ENCODE data around the gene VSIG10L.

VSIG10L gene

GRCh38 chr19:51317376-51317775 lies 24.6 kb downstream of the VSIG10L start:
- no peak for DNase-seq (ENCODE audit: low read depth)

DNA sequence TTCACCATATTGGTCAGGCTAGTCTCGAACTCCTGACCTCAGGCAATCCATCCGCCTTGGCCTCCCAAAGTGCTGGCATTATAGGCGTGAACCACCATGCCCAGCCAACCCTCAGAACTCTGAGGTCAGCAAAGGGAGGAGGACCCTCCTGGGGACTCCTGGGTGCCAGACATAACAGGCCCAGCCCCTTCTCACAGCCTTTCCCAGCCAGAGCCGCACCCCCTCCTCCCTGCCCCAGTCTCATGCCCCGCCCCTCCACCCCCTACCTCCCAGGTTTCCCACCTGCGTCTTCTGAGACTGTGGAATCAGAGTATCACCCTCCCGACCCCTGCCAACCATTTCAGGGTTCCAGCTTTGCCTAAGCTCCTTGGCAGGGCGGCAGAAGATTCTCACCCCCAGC lies 25.3 kb downstream of the VSIG10L start:
- DNase-seq (ENCODE audit: low read depth), result no peak

GRCh38 chr19:51311351-51312257 lies 30.3 kb downstream of the VSIG10L start, which contains the start of gene IGLON5:
Gene IGLON5 (plus strand): TSS chr19:51311644. CDS start chr19:51311848, 204 bp downstream.
- DNase-seq (ENCODE audit: low read depth), result no peak

GRCh38 chr19:51305479-51305878 lies 36.5 kb downstream of the VSIG10L start:
- DNase-seq (ENCODE audit: low read depth), result no peak

GRCh38 chr19:51301266-51301665 lies 40.7 kb downstream of the VSIG10L start:
- DNase-seq (ENCODE audit: low read depth), result no peak

GRCh38 chr19:51297406-51297805 lies 44.5 kb downstream of the VSIG10L start:
- no peak for DNase-seq (ENCODE audit: low read depth)

DNA sequence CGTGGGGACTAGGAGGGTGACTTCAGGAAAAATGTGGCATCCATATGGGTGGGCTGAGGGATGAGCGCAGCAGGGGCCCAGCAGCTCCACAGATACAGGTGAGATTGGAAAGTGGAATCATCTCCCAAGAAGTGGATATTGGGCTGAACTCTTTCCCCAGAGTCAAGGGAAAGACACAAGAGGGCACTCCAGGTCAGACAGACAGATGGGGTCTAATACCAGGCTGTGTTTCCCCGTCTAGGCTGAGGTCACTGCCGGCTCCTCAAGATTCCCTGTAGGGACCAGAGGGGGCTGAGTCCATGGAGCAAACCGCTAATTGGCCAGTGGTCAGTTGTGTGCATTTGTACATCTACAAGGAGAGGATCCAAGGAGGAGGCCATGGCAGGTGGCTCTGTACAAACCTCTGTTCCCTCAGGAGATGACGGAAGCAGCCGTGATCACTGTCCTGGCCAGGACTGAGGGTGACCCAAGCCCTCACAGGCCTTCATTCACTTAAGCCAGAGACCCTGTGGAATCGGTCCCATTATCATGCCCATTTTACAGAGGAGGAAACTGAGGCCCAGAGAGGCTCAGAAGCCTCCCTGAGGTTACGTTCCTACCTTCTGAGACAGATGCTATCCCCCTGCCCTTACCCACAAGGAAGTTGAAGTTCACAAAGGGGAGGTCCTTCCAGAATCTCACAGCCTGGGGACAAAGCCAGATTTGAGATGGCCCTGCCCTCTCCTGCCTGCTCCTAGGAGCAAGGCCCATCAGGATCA lies 45.4 kb downstream of the VSIG10L start:
- no peak for DNase-seq (ENCODE audit: low read depth)

GRCh38 chr19:51295382-51296126 lies 46.4 kb downstream of the VSIG10L start:
- DNase-seq (ENCODE audit: low read depth), result no peak

DNA sequence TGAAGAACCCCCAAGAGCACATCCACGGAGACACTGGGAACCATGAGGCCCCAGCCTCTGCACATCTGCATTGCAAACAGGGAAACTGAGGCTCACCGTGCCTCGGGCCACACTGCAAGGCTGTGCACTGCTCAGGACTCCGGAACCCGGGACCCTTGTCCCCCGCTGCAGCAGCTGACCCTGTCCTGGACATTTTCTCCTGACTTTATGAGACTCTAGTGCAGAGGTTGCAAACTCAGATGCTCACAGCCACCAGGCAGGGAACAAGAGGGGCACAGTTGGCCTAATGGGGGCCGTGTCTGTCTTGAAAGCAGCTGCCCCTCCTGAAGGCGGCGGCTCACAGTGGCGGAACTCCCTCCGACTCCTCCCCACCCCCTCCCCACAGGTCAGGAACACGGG lies 47.0 kb downstream of the VSIG10L start:
- no peak for DNase-seq (ENCODE audit: low read depth)

- no peak for DNase-seq (ENCODE audit: low read depth)
These were observed 47.5 kb downstream of the VSIG10L start for GRCh38 chr19:51294211-51294976.

DNA sequence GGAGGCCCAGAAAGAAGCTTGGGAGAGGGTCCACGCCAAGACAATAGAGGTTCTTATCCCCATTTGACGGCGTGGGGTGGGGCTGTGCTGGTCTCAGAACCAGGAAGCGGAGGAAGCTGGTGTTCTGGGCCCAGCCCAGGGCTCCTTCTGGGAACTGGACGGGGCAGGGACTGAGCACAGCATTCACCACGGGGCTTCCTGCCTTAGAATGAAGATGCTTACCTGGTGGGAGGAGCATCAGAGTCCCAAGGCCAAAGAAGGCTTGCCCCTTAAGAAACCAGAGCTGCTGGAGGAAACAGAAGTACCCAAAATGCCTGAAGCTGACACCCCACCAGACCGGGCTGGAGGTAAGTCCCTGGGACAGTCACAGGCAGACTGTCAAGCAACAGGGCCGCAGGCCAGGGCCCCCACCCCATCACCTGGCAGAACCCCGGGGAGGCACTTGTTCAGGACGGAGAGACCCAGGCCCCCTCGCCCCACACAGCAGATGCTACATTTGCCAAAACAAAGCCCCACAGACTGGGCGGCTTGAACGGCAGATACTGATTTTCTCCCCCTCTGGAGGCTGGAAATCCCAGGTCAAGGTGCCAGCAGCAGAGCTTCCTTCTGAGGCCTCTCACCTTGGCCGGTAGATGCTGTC lies 48.2 kb downstream of the VSIG10L start:
- no peak for DNase-seq (ENCODE audit: low read depth)

- no peak for DNase-seq (ENCODE audit: low read depth)
These were observed 49.0 kb downstream of the VSIG10L start for GRCh38 chr19:51292971-51293370.

- DNase-seq (ENCODE audit: low read depth), result no peak
These were observed 52.3 kb downstream of the VSIG10L start for GRCh38 chr19:51289635-51290034.

DNA sequence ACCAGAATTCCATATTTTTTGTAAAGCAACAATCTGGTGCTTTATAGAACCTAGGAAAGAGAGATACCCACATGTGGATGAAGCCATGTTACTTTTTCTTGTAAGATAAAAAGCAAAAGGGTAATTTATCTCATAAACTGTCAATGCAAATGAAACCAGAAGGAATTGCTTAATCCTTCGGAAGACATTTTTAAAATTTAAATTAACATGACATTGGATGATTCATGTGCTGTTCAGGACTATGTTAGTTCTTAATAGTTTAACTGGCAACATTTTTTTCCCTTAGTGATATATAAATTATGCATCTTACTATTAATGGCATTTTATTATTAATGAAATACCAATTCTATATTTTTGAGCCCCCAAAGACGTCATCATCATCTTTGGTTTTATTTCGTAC lies 56.3 kb downstream of the VSIG10L start:
- no peak for DNase-seq (ENCODE audit: low read depth)

DNA sequence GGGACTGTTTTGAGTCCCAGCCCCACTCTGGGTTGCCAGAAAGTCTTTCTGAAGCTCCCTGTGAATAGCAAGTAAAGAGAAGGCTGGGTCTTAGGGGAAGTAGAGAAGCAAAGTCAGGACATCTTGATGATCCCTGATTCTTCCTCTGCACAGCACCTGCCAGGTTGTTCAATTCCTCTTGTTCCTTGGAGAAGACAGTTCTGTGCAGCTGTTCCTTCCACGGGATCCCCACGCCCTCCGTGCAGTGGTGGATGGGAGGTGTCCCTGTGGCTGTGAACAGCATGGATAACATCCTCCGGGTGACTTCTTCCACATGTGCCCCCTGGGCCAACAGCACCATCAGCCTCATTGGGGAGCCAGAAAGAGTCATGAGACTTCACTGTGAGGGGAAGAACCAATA lies 59.6 kb downstream of the VSIG10L start:
- DNase-seq (ENCODE audit: low read depth), result no peak

Data from HS-5 (cell line).